Measurements from ENCODE around the gene PRRG2.

The PRRG2 gene

GRCh38 chr19:49590071-49590970 lies 9.2 kb downstream of the PRRG2 start:
- DNase-seq = peak; percentile 95

- peak; percentile 87 for DNase-seq
These were observed 10.0 kb downstream of the PRRG2 start, which contains the start of gene PRR12 for GRCh38 chr19:49590971-49591730. PRR12 (plus strand) TSS chr19:49591182; CDS start chr19:49591655, 473 bp downstream.

GRCh38 chr19:49591731-49592485 lies 10.8 kb downstream of the PRRG2 start:
- DNase-seq = peak; percentile 81

GRCh38 chr19:49592486-49593232 lies 11.5 kb downstream of the PRRG2 start:
- DNase-seq = no peak

- DNase-seq = peak; percentile 97
These were observed 12.4 kb downstream of the PRRG2 start for GRCh38 chr19:49593233-49594113.

- no peak for DNase-seq
These were observed 13.3 kb downstream of the PRRG2 start for GRCh38 chr19:49594157-49594992.

GRCh38 chr19:49594993-49595818 lies 14.1 kb downstream of the PRRG2 start:
- DNase-seq = no peak

- DNase-seq = no peak
These were observed 14.8 kb downstream of the PRRG2 start for GRCh38 chr19:49595819-49596404.

- DNase-seq = no peak
These were observed 15.3 kb downstream of the PRRG2 start for GRCh38 chr19:49596407-49596806.

- DNase-seq = no peak
These were observed 16.0 kb downstream of the PRRG2 start for GRCh38 chr19:49596954-49597702.

GRCh38 chr19:49597703-49597974 lies 16.5 kb downstream of the PRRG2 start:
- no peak for DNase-seq

- DNase-seq = no peak
These were observed 18.5 kb downstream of the PRRG2 start for GRCh38 chr19:49599378-49600295.

GRCh38 chr19:49601482-49602038 lies 20.4 kb downstream of the PRRG2 start:
- no peak for DNase-seq

- no peak for DNase-seq
These were observed 21.7 kb downstream of the PRRG2 start for GRCh38 chr19:49602806-49603205.

- DNase-seq = no peak
These were observed 24.5 kb downstream of the PRRG2 start for GRCh38 chr19:49605605-49606004.

- no peak for DNase-seq
These were observed 28.5 kb downstream of the PRRG2 start for GRCh38 chr19:49609499-49610092.

GRCh38 chr19:49613374-49613773 lies 32.3 kb downstream of the PRRG2 start:
- no peak for DNase-seq

Data from activated effector memory CD4-positive, alpha-beta T cell treated with anti-CD3 and anti-CD28 coated beads, Interleukin-2, amount 50 U/mL, for 16 hours (primary cell).